Choroid plexus epithelial cell (primary cell): ENCODE data around the gene UBE2J2.

Source experiments
- DNase-seq: peaks from one replicate; pipeline ENCODE4 v3.0.0-alpha.2; 2010; ENCODE audit warnings: low read depth
- H3K4me3 ChIP-seq: 2 replicates; pipeline ENCODE4 v1.5.1; 2011; ENCODE audit warnings: low read depth, mild to moderate bottlenecking, control low read depth, low read length, moderate library complexity
- CTCF ChIP-seq: conservative IDR thresholded peaks from 2 replicates; pipeline ENCODE4 v1.5.1; 2011; ENCODE audit warnings: low read depth, mild to moderate bottlenecking, control low read depth, inconsistent platforms, low read length, moderate library complexity

Gene UBE2J2

GRCh38 chr1:1273512-1274298 is at the start of gene UBE2J2:
Gene UBE2J2 (minus strand): TSS chr1:1273854. CDS start chr1:1267992, 5,862 bp downstream.
- H3K4me3 ChIP-seq = peak within 1 kb of the TSS; percentile 83
- no peak for TF ChIP-seq CTCF
- DNase-seq = peak; percentile 95

GRCh38 chr1:1322952-1323351 is 49.3 kb upstream of the UBE2J2 start:
- no peak for DNase-seq
- TF ChIP-seq CTCF = no peak
- H3K4me3 ChIP-seq = no peak overlapping the region

GRCh38 chr1:1322418-1322817 is 48.8 kb upstream of the UBE2J2 start:
- H3K4me3 ChIP-seq = no peak overlapping the region
- DNase-seq = no peak
- TF ChIP-seq CTCF = no peak

- H3K4me3 ChIP-seq = no peak overlapping the region
- TF ChIP-seq CTCF = no peak
- no peak for DNase-seq
Observed at GRCh38 chr1:1321477-1321876, 47.8 kb upstream of the UBE2J2 start.

GRCh38 chr1:1320666-1321448 is 47.2 kb upstream of the UBE2J2 start:
- TF ChIP-seq CTCF = no peak
- DNase-seq = no peak
- H3K4me3 ChIP-seq = no peak overlapping the region

GRCh38 chr1:1319646-1319941 is 45.9 kb upstream of the UBE2J2 start:
- no peak overlapping the region for H3K4me3 ChIP-seq
- no peak for TF ChIP-seq CTCF

More at GRCh38 chr1:1319646-1319941, 45.9 kb upstream of the UBE2J2 start:
- no peak for DNase-seq
